Activated CD4-positive, alpha-beta T cell treated with anti-CD3 and anti-CD28 coated beads, Interleukin-2, amount 10 ng/mL, durations not matched to agents 24 days and 14 days (primary cell): ENCODE measurements around the gene PEAK3. TPM values are rescaled to one million over a fixed set of nuclear protein-coding genes. Genes with fewer than 3 reads are reported as not detected.
A peak's percentile ranks its signal among the peaks of the same experiment; 100 is the strongest.

Source experiments
- DNase-seq: peaks from one replicate; pipeline ENCODE4 v3.0.0; 2022
- H3K27ac Mint-ChIP-seq: one replicate; pipeline ENCODE4 v1.8.0; 2022; ENCODE audit warnings: mild to moderate bottlenecking, mixed read lengths
- H3K27me3 Mint-ChIP-seq: one replicate; pipeline ENCODE4 v1.8.0; 2022; ENCODE audit warnings: mixed read lengths
- H3K36me3 Mint-ChIP-seq: one replicate; pipeline ENCODE4 v1.8.0; 2022; ENCODE audit warnings: low read depth, mild to moderate bottlenecking, mixed read lengths
- H3K4me1 Mint-ChIP-seq: one replicate; pipeline ENCODE4 v1.8.0; 2021; ENCODE audit warnings: mixed read lengths
- H3K4me3 Mint-ChIP-seq: one replicate; pipeline ENCODE4 v1.8.0; 2022; ENCODE audit warnings: mild to moderate bottlenecking, moderate library complexity, mixed read lengths
- H3K9me3 Mint-ChIP-seq: one replicate; pipeline ENCODE4 v1.8.0; 2021; ENCODE audit warnings: mixed read lengths
- intact Hi-C: fragments of 100-400 bp; cut with micrococcal nuclease; formaldehyde crosslinking; loops from one replicate; pipeline ENCODE4 v1.15.1; 2023
- total RNA-seq: library from RNA; stranded (reverse); gene quantifications from 2 replicates; pipeline ENCODE4 v1.2.3, GENCODE V29; 2022

The PEAK3 gene
- total RNA-seq, 1 donor from 2014 or later, result 0.09 TPM

DNA sequence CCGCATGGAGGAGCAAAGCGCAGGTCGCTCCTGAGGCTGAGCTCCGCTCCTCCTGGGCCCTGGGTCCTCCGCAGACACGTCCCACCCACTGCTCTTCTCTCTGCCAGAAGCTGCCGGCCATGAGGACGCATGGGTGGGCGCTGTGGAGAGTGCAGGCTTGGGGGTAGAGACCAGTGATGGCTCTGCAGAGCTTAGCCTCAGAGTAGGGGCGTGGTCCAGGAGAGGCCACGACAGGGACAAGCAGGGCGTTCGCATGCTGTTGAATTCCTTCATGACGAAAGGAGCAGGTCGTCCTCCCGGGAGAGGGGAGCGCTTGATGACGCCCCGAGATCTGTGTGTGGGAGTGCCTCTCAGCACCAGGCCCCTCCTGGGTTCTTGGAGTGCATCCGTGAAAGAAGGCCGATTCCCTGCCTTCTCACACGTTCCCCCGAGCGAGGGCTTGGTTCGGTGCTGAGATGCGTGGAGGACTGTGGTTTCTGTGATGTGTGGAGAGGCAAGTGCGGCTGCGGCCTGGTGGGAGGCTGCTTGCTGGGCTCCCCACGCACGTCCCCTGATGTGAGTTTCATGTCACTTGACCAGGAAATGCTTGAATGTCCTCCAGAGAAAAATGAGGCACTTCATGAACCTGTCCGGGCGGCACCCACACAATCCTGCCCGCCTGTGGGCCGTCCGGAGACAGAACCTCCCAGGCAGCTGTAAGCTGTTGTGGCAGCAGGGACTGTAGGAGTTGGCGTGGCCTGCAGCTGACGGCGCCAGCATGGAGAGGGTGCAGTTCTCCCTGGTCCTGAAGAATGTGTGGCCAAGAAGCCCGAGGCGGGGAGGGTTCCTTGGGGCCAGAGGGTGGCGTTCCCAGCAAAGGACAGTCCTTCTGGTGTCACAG lies 40.9 kb downstream of the PEAK3 start:
- Mint-ChIP-seq H3K4me3 (peak overlapping the region; percentile 100), H3K9me3 (no peaks in the 10 kb centered on the region), H3K36me3 (peaks cover 52% of the 10 kb centered on the region), H3K27me3 (peaks cover 2% of the 10 kb centered on the region), H3K4me1 (peaks cover 50% of the 10 kb centered on the region), H3K27ac (peak overlapping the region; percentile 56)
- no peak for DNase-seq
- intact Hi-C loops, result no loop called here

DNA sequence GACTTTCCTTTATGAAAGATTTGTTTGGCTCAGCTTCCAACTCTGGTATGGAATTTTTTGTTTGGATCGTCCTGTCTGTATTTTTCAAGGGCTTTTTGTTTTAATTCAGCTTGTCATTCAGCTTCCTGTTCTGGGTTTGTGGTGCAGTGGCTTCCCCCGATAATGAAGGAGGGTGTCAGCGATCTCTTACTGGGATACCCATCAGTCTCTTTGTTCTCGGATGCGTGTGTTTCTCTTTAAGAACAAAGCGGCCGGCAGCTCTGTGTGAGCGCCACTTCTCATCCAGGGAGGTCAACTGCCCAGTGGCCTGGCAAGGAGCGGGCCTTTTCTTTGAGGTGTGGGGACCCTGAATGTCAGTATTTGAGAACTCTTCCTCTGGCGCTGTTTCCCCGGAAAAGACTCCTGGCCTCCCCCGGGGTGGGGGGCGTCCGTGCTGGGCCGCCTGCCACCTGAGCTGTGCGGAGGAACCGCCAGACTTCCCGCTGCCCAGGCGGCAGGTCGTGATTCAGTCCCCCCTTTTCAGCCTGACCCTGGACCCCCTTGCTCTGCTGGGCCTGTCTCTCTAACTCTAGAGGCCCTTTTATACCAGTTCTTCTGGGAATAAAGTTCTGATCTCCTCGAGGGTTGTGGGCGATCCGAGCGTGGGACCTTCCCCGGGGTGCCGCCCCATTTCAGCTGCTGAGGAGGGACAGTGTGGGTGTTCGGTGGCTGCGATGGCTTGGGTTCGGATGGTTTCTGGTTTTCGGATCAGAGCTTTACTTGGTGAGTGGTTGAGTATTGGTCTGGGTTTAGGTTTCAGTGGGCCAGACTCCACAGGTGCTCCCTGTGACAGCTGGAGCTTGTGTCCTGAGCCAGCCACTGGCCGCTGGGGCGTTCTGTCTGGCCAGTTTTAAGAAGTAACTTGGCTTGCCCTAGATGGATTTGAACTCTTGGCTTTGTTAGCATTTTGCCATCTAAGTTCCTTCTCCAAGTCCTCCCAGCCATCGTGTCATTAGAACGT lies 41.9 kb downstream of the PEAK3 start:
- H3K4me1 Mint-ChIP-seq, result peaks cover 53% of the 10 kb centered on the region
- H3K4me3 Mint-ChIP-seq, result peak overlapping the region; percentile 100
- H3K36me3 Mint-ChIP-seq, result peaks cover 51% of the 10 kb centered on the region

GRCh38 chr19:2239173-2239572 lies 42.8 kb downstream of the PEAK3 start:
- intact Hi-C loops, result loop anchor here (5.0 kb wide), 1 partner anchor 72 kb away; no protein-coding TSS in a partner anchor
- Mint-ChIP-seq H3K4me3 (peak overlapping the region; percentile 100), H3K27ac (peak overlapping the region; percentile 100), H3K27me3 (peaks cover 2% of the 10 kb centered on the region), H3K4me1 (peaks cover 59% of the 10 kb centered on the region), H3K36me3 (peaks cover 50% of the 10 kb centered on the region), H3K9me3 (no peaks in the 10 kb centered on the region)
- no peak for DNase-seq

More for the DNA sequence above, 41.9 kb downstream of the PEAK3 start:
- DNase-seq, result peak; percentile 82
- intact Hi-C loops, result loop anchor here (5.0 kb wide), 1 partner anchor 73 kb away; no protein-coding TSS in a partner anchor
- peak overlapping the region; percentile 84 for H3K27ac Mint-ChIP-seq
- H3K9me3 Mint-ChIP-seq, result no peaks in the 10 kb centered on the region
- peaks cover 2% of the 10 kb centered on the region for H3K27me3 Mint-ChIP-seq

DNA sequence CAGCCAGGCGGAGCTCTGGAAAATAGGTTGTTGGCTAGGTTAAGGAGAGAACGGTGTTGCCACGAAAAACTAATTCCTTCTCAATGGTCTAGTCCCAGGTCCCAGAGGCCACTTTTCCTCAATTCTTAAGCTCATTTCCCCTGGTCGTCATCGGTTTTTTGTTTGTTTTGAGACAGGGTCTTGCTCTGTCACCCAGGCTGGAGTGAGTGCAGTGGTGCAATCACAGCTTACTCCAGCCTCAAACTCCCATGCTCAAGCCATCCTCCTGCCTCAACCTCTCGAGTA lies 44.2 kb downstream of the PEAK3 start:
- Mint-ChIP-seq H3K4me3 (peak overlapping the region; percentile 100), H3K27ac (peak overlapping the region; percentile 100)

DNA sequence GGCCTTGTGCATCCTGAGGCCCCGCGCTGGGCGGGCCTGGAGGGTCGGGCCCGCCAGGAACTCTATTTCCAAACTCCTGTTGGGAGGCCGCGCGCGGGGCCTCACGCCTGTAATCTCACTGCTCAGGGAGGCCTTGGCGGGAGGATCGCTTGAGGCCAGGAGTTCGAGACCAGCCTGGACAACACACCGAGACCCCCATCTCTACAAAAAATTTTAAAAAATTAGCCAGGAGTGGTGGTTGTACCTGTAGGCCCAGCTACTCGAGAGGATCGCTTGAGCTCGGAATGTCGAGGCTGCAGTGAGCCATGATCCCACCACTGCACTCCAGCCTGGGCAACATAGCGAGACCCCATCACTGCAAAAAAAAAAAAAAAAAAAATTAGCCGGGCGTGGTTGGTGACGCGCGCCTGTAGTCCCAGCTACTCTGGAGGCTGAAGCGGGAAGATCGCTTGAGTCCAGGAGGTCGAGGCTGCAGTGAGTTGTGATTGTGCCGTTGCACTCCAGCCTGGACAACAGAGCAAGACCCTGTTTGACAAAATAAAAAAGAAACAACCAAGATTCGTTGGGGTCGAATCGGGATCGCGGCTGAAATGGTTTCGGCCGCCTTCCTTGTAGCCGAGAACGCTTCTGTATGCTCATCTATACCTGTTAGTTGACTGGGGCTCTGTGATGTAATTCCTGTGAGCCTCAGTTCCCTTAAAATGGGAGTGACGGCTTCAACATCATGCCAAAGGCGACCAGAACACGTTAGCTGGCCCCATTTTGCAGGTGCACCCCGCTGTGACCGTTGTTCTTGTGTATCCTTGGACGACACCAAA lies 44.7 kb downstream of the PEAK3 start:
- DNase-seq, result peak; percentile 67
- Mint-ChIP-seq H3K4me1 (peaks cover 57% of the 10 kb centered on the region), H3K36me3 (peaks cover 53% of the 10 kb centered on the region)

More for the DNA sequence above, 44.2 kb downstream of the PEAK3 start:
- peaks cover 2% of the 10 kb centered on the region for H3K27me3 Mint-ChIP-seq
- DNase-seq, result no peak
- peaks cover 57% of the 10 kb centered on the region for H3K36me3 Mint-ChIP-seq
- peaks cover 62% of the 10 kb centered on the region for H3K4me1 Mint-ChIP-seq
- intact Hi-C loops, result loop anchor here (5.0 kb wide), 1 partner anchor 71 kb away; no protein-coding TSS in a partner anchor
- H3K9me3 Mint-ChIP-seq, result no peaks in the 10 kb centered on the region

DNA sequence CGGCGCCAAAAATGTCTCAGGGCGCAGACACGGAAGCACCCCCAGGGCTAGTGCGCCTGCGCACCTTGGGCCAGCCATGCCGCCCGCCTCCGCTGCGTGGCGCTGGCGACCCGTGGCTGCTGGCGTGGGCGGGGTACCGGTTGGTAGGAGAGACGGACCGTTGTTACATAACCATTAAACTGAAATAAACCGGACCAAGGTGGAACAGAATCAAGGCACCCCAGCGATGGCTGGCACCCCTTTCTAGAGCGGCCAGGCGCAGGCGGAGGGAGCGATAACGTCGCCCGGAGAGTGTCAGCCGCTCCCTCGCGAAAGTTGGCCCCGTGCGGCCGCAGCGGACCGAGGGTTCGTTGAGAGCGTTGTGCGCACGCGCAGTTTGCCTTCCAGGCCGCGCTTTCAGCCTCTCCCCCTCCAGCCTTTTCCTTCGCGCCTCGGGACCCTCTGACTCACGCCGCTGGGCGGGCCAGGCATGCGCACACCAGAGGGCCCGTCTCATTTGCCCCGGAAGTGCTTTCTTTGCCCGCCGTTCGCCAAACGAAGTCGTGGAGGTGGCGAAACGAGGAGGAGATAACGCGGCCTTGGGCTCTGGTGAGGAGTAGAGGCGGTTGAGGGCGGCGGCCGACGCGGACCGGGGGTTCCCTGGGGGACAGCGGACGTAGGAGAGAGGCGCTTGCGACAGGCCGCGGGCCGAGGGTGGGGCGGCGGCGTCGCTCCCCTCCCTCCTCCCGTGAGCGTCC lies 45.5 kb downstream of the PEAK3 start, which contains the start of the genes PLEKHJ1 and SF3A2:
Gene PLEKHJ1, minus strand, starts transcription at position 16 of the 737 bp plus-strand sequence. CDS start 81 bp downstream, outside the sequence.
Gene SF3A2, plus strand, starts transcription at position 511 of the 737 bp plus-strand sequence. CDS start 6,595 bp downstream, outside the sequence.
- Mint-ChIP-seq H3K36me3 (peaks cover 56% of the 10 kb centered on the region), H3K4me3 (peak within 1 kb of the TSS; percentile 100), H3K27me3 (peaks cover 2% of the 10 kb centered on the region), H3K4me1 (peaks cover 55% of the 10 kb centered on the region), H3K9me3 (no peaks in the 10 kb centered on the region), H3K27ac (peak within 1 kb of the TSS; percentile 100)
- intact Hi-C loops, result loop anchor here (1.0 to 5.0 kb wide), 6 partner anchors 33 to 155 kb away; partner anchors contain the start of gene AP3D1
- peak; percentile 100 for DNase-seq

More for the DNA sequence above, 44.7 kb downstream of the PEAK3 start:
- Mint-ChIP-seq H3K9me3 (no peaks in the 10 kb centered on the region), H3K4me3 (peak overlapping the region; percentile 100), H3K27me3 (peaks cover 2% of the 10 kb centered on the region), H3K27ac (peak overlapping the region; percentile 100)
- intact Hi-C loops, result loop anchor here (5.0 kb wide), 1 partner anchor 70 kb away; no protein-coding TSS in a partner anchor

DNA sequence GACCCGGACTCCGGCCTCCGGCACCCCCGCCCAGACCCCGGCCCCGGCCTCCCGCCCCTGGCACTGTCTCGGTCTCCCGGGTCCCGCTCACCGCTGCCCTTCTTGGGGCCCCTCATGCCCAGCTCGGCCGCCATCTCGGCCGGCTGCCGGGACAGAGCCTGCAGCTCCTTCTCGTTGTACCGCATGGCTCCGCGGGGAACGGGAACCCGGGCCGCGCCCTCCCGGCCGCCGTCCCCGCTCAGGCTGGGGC lies 46.0 kb downstream of the PEAK3 start:
- Mint-ChIP-seq H3K27me3 (peaks cover 2% of the 10 kb centered on the region), H3K4me1 (peaks cover 50% of the 10 kb centered on the region), H3K4me3 (peak overlapping the region; percentile 100), H3K9me3 (no peaks in the 10 kb centered on the region), H3K36me3 (peaks cover 54% of the 10 kb centered on the region), H3K27ac (peak overlapping the region; percentile 100)
- no peak for DNase-seq
- intact Hi-C loops, result loop anchor here (1.0 to 5.0 kb wide), 6 partner anchors 33 to 155 kb away; partner anchors contain the start of gene AP3D1

GRCh38 chr19:2235381-2236063 lies 46.5 kb downstream of the PEAK3 start:
- H3K36me3 Mint-ChIP-seq, result peaks cover 54% of the 10 kb centered on the region
- no peaks in the 10 kb centered on the region for H3K9me3 Mint-ChIP-seq
- intact Hi-C loops, result loop anchor here (1.0 to 5.0 kb wide), 6 partner anchors 34 to 156 kb away; partner anchors contain the start of gene AP3D1
- peaks cover 2% of the 10 kb centered on the region for H3K27me3 Mint-ChIP-seq
- peak overlapping the region; percentile 94 for H3K27ac Mint-ChIP-seq
- H3K4me1 Mint-ChIP-seq, result peaks cover 45% of the 10 kb centered on the region
- DNase-seq, result no peak
- H3K4me3 Mint-ChIP-seq, result peak overlapping the region; percentile 100

DNA sequence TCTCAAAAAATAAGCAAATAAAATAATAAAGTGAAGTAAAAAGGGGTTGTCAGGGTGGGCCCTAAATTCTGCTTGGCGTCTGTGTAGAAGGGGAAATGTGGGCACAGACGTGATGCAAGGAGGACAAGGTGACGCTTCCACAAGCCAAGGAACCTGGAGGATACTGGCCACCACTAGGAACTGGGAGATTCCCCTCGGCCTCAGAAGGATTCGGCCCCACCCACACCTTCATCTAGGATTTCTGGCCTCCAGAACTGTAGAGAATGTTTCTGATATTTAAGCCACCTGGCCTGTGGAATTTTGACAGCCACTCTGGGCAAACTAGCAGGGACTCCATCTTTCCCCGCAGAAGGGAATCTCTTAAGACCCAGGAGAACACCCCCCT lies 47.0 kb downstream of the PEAK3 start:
- peak overlapping the region; percentile 100 for H3K4me3 Mint-ChIP-seq
- no peaks in the 10 kb centered on the region for H3K9me3 Mint-ChIP-seq
- peak overlapping the region; percentile 94 for H3K27ac Mint-ChIP-seq
- peaks cover 53% of the 10 kb centered on the region for H3K36me3 Mint-ChIP-seq
- intact Hi-C loops, result loop anchor here (5.0 kb wide), 1 partner anchor 68 kb away; no protein-coding TSS in a partner anchor
- H3K27me3 Mint-ChIP-seq, result peaks cover 2% of the 10 kb centered on the region
- DNase-seq, result no peak
- peaks cover 40% of the 10 kb centered on the region for H3K4me1 Mint-ChIP-seq

- peaks cover 31% of the 10 kb centered on the region for H3K4me1 Mint-ChIP-seq
- H3K27me3 Mint-ChIP-seq, result peaks cover 2% of the 10 kb centered on the region
- H3K27ac Mint-ChIP-seq, result no peak overlapping the region
- peaks cover 55% of the 10 kb centered on the region for H3K36me3 Mint-ChIP-seq
- intact Hi-C loops, result no loop called here
- H3K4me3 Mint-ChIP-seq, result peak overlapping the region; percentile 2
- H3K9me3 Mint-ChIP-seq, result no peaks in the 10 kb centered on the region
- DNase-seq, result no peak
Measured at GRCh38 chr19:2233601-2234280, 48.2 kb downstream of the PEAK3 start.

GRCh38 chr19:2232286-2233151 lies 49.5 kb downstream of the PEAK3 start:
- H3K27me3 Mint-ChIP-seq, result peaks cover 2% of the 10 kb centered on the region
- DNase-seq, result no peak
- peaks cover 19% of the 10 kb centered on the region for H3K4me1 Mint-ChIP-seq
- intact Hi-C loops, result no loop called here
- peaks cover 48% of the 10 kb centered on the region for H3K36me3 Mint-ChIP-seq
- peak overlapping the region; percentile 1 for H3K27ac Mint-ChIP-seq
- H3K4me3 Mint-ChIP-seq, result no peak overlapping the region
- H3K9me3 Mint-ChIP-seq, result no peaks in the 10 kb centered on the region
